GM12878 (cell line): Measurements from ENCODE around the gene SIM2. TPM values are rescaled to one million over a fixed set of nuclear protein-coding genes. Genes with fewer than 3 reads are reported as not detected.

Experiments
- ATAC-seq: fragments of 200-7000 bp; cut with Tn5 transposase; 3 replicates; pipeline ENCODE4 v1.9.1; 2020; ENCODE audit warnings: mild to moderate bottlenecking, moderate library complexity
- BruUV-seq: library from RNA; stranded (reverse); fragments of 400-500 nt; replicated peaks from 2 replicates; lab custom pipeline; 2021; lab: Mats Ljungman, UMichigan
- CTCF ChIA-PET: fragments of 300-600 bp; sonication (Branson Sonifier 250); formaldehyde crosslinking; extraction: SDS; loops from one replicate; lab custom pipeline; 2021; ENCODE audit warnings: inconsistent platforms; lab: Yijun Ruan, JAX
- POLR2A ChIA-PET: fragments of 350-600 bp; formaldehyde crosslinking; extraction: SDS; loops from one replicate; lab custom pipeline; 2021; ENCODE audit warnings: inconsistent platforms; lab: Charles Lee
- RAD21 ChIA-PET: fragments of 300-600 bp; sonication (Branson Sonifier 250); formaldehyde crosslinking; loops from one replicate; lab custom pipeline; 2023; ENCODE audit warnings: antibody characterized with exemption; ENCODE audit not compliant: unreplicated experiment; lab: Charles Lee
- SMC1A ChIA-PET: fragments of 300-600 bp; sonication (Branson Sonifier 250); formaldehyde crosslinking; loops from one replicate; lab custom pipeline; 2023; ENCODE audit not compliant: unreplicated experiment, uncharacterized antibody; lab: Charles Lee
- DNase-seq: peaks from one replicate; pipeline ENCODE4 v3.0.0-alpha.2; 2011; ENCODE audit warnings: low read depth, low spot score
- FAIRE-seq: peaks from 3 replicates; lab custom pipeline; 2011; peaks lifted over from hg19 to GRCh38; lab: Jason Lieb, UNC
- H2AFZ ChIP-seq: 2 replicates; pipeline ENCODE4 v1.6.0; 2011; ENCODE audit warnings: low read depth, low read length, control low read depth; ENCODE audit not compliant: control insufficient read depth
- H3K27ac ChIP-seq: 2 replicates; pipeline ENCODE4 v1.5.1; 2011; ENCODE audit warnings: control low read depth; ENCODE audit not compliant: control insufficient read depth, insufficient read depth
- H3K27me3 ChIP-seq, 2 experiments: replicated peaks in 1 of 2; 2 replicates each; pipeline versions ENCODE4 v1.6.0 to v1.6.1; 2011; ENCODE audit warnings: low read length in 1 of 2; ENCODE audit not compliant: control insufficient read depth in 2 of 2, insufficient read depth in 2 of 2
- H3K36me3 ChIP-seq, 2 experiments: 2 replicates each; pipeline ENCODE4 v1.5.1; 2011; ENCODE audit warnings: low read length in 1 of 2; ENCODE audit not compliant: control insufficient read depth in 2 of 2, insufficient read depth in 2 of 2
- H3K4me1 ChIP-seq: 2 replicates; pipeline ENCODE4 v1.6.1; 2011; ENCODE audit warnings: mild to moderate bottlenecking, low read length, moderate library complexity, mixed read lengths; ENCODE audit not compliant: control insufficient read depth, insufficient read depth
- H3K4me2 ChIP-seq: 2 replicates; pipeline ENCODE4 v1.6.0; 2011; ENCODE audit warnings: control low read depth; ENCODE audit not compliant: control insufficient read depth, insufficient read depth
- H3K4me3 ChIP-seq: fragments of 200-600 bp; sonication (generic); 2 replicates; pipeline ENCODE4 v1.5.1; 2016
- H3K79me2 ChIP-seq: 2 replicates; pipeline ENCODE4 v1.6.0; 2011; ENCODE audit warnings: low read length; ENCODE audit not compliant: control insufficient read depth, insufficient read depth
- H3K9ac ChIP-seq: 2 replicates; pipeline ENCODE4 v1.8.0; 2011; ENCODE audit warnings: low read length, control low read depth, mixed read lengths; ENCODE audit not compliant: control insufficient read depth, insufficient read depth
- H3K9me3 ChIP-seq: replicated peaks from 3 replicates; pipeline ENCODE4 v1.5.1; 2011; ENCODE audit warnings: mild to moderate bottlenecking, low read length; ENCODE audit not compliant: control insufficient read depth, insufficient read depth
- H4K20me1 ChIP-seq: 2 replicates; pipeline ENCODE4 v1.6.0; 2011; ENCODE audit not compliant: control insufficient read depth, insufficient read depth
- CREB1 ChIP-seq: IDR thresholded peaks from 2 replicates; pipeline ENCODE4 v1.6.1; 2012; ENCODE audit warnings: low read depth, mild to moderate bottlenecking, inconsistent platforms
- EED ChIP-seq: sonication (generic); IDR thresholded peaks from 2 replicates; pipeline ENCODE4 v1.6.1; 2016; ENCODE audit warnings: antibody characterized with exemption, low read depth
- EGR1 ChIP-seq, 2 experiments: IDR thresholded peaks; 1 replicate in 1 of 2; 2 replicates in 1 of 2; pipeline ENCODE4 v1.6.1; 2011 to 2012; ENCODE audit warnings: low read depth in 2 of 2, low read length in 2 of 2, borderline replicate concordance in 1 of 2, mild to moderate bottlenecking in 1 of 2, moderate library complexity in 1 of 2
- ESRRA ChIP-seq: IDR thresholded peaks from 2 replicates; pipeline ENCODE4 v1.6.1; 2012; ENCODE audit warnings: mild to moderate bottlenecking, low read length, improper control_type of control experiment
- FOXK2 ChIP-seq: fragments of 450-650 bp; IDR thresholded peaks from 2 replicates; pipeline ENCODE4 v1.6.1; 2017; ENCODE audit warnings: mild to moderate bottlenecking, moderate library complexity
- MEF2B ChIP-seq: fragments of 450-650 bp; IDR thresholded peaks from 2 replicates; pipeline ENCODE4 v1.6.1; 2018; ENCODE audit warnings: mild to moderate bottlenecking, moderate library complexity; ENCODE audit not compliant: partially characterized antibody, poor library complexity, severe bottlenecking
- NR2C2 ChIP-seq: IDR thresholded peaks from 2 replicates; pipeline ENCODE4 v1.6.1; 2011; ENCODE audit warnings: borderline replicate concordance, low read depth; ENCODE audit not compliant: control insufficient read depth, insufficient read length
- NR2F1 ChIP-seq: fragments of 450-650 bp; conservative IDR thresholded peaks from 2 replicates; pipeline ENCODE4 v1.6.1; 2017; ENCODE audit warnings: mild to moderate bottlenecking
- PML ChIP-seq: IDR thresholded peaks from 2 replicates; pipeline ENCODE4 v1.6.1; 2012; ENCODE audit warnings: low read length, inconsistent platforms
- POLR2A ChIP-seq: IDR thresholded peaks from 2 replicates; pipeline ENCODE4 v1.6.1; 2011; ENCODE audit warnings: low read depth, mild to moderate bottlenecking, low read length
- ZBED1 ChIP-seq: IDR thresholded peaks from 2 replicates; pipeline ENCODE4 v1.6.1; 2016; ENCODE audit warnings: borderline replicate concordance
- ZNF274 ChIP-seq: IDR thresholded peaks from one replicate; pipeline ENCODE4 v1.8.0; 2011; ENCODE audit not compliant: insufficient read length, insufficient read depth
- ZNF592 ChIP-seq: fragments of 450-650 bp; IDR thresholded peaks from 2 replicates; pipeline ENCODE4 v1.6.1; 2017; ENCODE audit warnings: mild to moderate bottlenecking, moderate library complexity
- WGBS: methylation state at CpG from one replicate; pipeline ENCODE4 v1.1.6; 2016; ENCODE audit warnings: low lambda C conversion rate; ENCODE audit not compliant: insufficient replicate concordance, insufficient coverage; ENCODE audit errors: missing lambda C conversion rate; 5-methylcytosine and 5-hydroxymethylcytosine counted together
- in situ Hi-C: fragments of 300-500 bp; cut with MboI; formaldehyde crosslinking; loops from 9 replicates; pipeline ENCODE4 v1.14.3; 2018; ENCODE audit warnings: mixed read lengths
- intact Hi-C: fragments of 100-400 bp; cut with micrococcal nuclease; formaldehyde crosslinking; loops from one replicate; pipeline ENCODE4 v1.14.2; 2022; ENCODE audit not compliant: unreplicated experiment
- polyA plus RNA-seq, 11 experiments: library from polyadenylated mRNA; depleted of rRNA in 4 of 11; unstranded in 6 of 11; stranded (reverse) in 5 of 11; fragments of >200 nt; fragmentation: Nextera tagmentation in 4 of 11; fragmentation: Illumina TruSeq in 1 of 11; extraction: Ambion mirVana in 4 of 11; extraction: Trizol in 1 of 11; gene quantifications; 1 replicate in 1 of 11; 2 replicates in 10 of 11; pipeline versions ENCODE4 v1.2.1 to v1.2.3, GENCODE V29; 2011 to 2016; ENCODE audit warnings: inconsistent platforms in 2 of 11, missing spikeins in 2 of 11, low read depth in 1 of 11
- total RNA-seq, 4 experiments: library from RNA; depleted of rRNA in 3 of 4; stranded (reverse); fragments of >200 nt in 3 of 4; fragmentation: Illumina TruSeq in 1 of 4; extraction: Trizol in 1 of 4; gene quantifications; 2 replicates each; pipeline versions ENCODE4 v1.2.1 to v1.2.3, GENCODE V29; 2013 to 2021
- TF ChIP-seq, protein P1 (sequence below): IDR thresholded peaks from 2 replicates; pipeline ENCODE4 v1.6.1; 2012; ENCODE audit warnings: low read depth, low read length, improper control_type of control experiment

Gene SIM2
- total and polyA plus RNA-seq, 10 of the 15 experiments (the other 5 are each of a cell fraction or from before 2014, with no cell fraction given) = 0.02 to 0.15 (median 0.05) TPM; not detected in 7

DNA sequence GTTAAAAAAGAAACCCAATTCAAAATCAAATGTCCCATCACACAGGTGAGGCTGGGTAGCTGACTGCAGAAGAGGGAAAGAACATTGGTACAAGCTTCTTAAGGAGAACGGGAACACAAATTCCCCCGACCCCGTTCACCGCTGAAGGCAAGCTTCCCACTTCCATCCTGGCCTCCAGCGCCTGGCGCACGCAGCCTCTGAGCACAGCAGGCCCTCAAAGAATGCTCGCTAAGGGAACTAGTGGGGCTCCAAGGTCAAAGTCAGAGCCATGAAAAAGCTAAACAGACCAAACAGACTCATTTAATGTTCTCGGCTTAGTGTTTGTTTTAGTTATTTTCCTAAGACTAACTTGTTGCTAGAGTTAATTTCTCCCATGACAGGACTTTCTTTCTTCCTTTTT, 63.7 kb downstream of the SIM2 start (continued):
- no peak for TF ChIP-seq CREB1
- no peak for TF ChIP-seq FOXK2
- no peak for TF ChIP-seq ZBED1
- no peak for TF ChIP-seq ESRRA
- no peak for TF ChIP-seq ZNF592
- TF ChIP-seq NR2C2 = no peak
- no peak for TF ChIP-seq EGR1 (IDR thresholded peaks at IDR 0.05; ENCODE audit: borderline replicate concordance in 1 of 2, low read depth in 2 of 2, low read length in 2 of 2)

GRCh38 chr21:36763305-36763704, 64.4 kb downstream of the SIM2 start:
- no peak overlapping the region for H3K27ac ChIP-seq
- SMC1A ChIA-PET = no interaction called here
- no peak overlapping the region for H3K9ac ChIP-seq
- H3K79me2 ChIP-seq = no peaks in the 10 kb centered on the region
- no peaks in the 10 kb centered on the region for H4K20me1 ChIP-seq
- no TSS peak for BruUV-seq
- H3K4me3 ChIP-seq = no peak overlapping the region
- no peaks in the 10 kb centered on the region for H3K36me3 ChIP-seq
- CTCF ChIA-PET = no interaction called here
- H3K4me1 ChIP-seq = no peaks in the 10 kb centered on the region
- DNase-seq = no peak
- FAIRE-seq = no peak
- RAD21 ChIA-PET = no interaction called here
- H3K27me3 ChIP-seq = no peaks in the 10 kb centered on the region
- POLR2A ChIA-PET = interaction anchor here (1.1 kb wide), 1 partner anchor 22 kb away, joined by 3 read pairs; no protein-coding TSS in a partner anchor
- no peak overlapping the region for H2AFZ ChIP-seq
- H3K9me3 ChIP-seq = no peaks in the 10 kb centered on the region
- intact Hi-C loops = no loop called here
- ATAC-seq = no peak
- in situ Hi-C loops = no loop called here
- no peak overlapping the region for H3K4me2 ChIP-seq
- WGBS = 83% methylated on average over 6 of the region's 6 CpGs
- TF ChIP-seq, protein P1, sequence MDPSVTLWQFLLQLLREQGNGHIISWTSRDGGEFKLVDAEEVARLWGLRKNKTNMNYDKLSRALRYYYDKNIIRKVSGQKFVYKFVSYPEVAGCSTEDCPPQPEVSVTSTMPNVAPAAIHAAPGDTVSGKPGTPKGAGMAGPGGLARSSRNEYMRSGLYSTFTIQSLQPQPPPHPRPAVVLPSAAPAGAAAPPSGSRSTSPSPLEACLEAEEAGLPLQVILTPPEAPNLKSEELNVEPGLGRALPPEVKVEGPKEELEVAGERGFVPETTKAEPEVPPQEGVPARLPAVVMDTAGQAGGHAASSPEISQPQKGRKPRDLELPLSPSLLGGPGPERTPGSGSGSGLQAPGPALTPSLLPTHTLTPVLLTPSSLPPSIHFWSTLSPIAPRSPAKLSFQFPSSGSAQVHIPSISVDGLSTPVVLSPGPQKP = no peak
- TF ChIP-seq ZNF274 = no peak
- TF ChIP-seq EED = no peak
- no peak for TF ChIP-seq PML
- TF ChIP-seq POLR2A = no peak
- no peak for TF ChIP-seq ZNF592
- TF ChIP-seq NR2F1 = no peak
- TF ChIP-seq MEF2B = no peak
